Fibroblast of lung (primary cell): ENCODE measurements around the gene WDR31.

ENCODE experiments used
- CTCF ChIP-seq, 2 donors: IDR thresholded peaks in 1 of 2; conservative IDR thresholded peaks in 1 of 2; 1 replicate in 1 of 2; 2 replicates in 1 of 2; pipeline ENCODE4 v1.5.1; 2011 to 2012; ENCODE audit warnings: low read length in 2 of 2, control low read depth in 1 of 2, inconsistent platforms in 1 of 2, low read depth in 1 of 2, mild to moderate bottlenecking in 1 of 2
- EZH2 ChIP-seq: IDR thresholded peaks from 2 replicates; pipeline ENCODE4 v1.5.1; 2012; ENCODE audit warnings: low read length, control low read depth, mild to moderate bottlenecking; ENCODE audit errors: missing control alignments

DNA sequence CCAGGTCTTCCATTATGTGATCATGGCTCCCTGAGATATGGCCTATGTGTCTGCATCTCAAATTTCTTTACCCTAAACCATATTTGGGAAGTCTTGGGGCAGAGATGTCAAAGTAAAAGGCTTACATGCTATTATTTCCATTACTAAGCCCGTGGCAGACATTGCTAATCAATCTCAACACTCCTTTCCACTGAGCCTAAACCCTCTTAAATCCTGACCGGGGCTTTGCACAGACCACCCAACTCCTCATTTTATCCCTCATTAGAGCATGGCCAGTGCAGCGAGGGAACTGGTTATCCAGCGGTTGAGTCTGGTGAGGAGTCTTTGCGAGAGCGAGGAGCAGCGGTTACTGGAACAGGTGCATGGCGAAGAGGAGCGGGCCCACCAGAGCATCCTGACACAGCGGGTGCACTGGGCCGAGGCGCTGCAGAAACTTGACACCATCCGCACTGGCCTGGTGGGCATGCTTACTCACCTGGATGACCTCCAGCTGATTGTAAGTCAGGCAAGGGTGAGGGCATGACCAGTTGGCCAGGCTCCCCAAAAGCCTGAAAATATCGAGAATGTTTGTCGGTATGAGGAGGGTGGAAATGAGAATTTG is 20.3 kb upstream of the WDR31 start:
- TF ChIP-seq CTCF (conservative IDR thresholded peaks at IDR 0.05 in 1 of 2, IDR thresholded peaks at IDR 0.05 in 1 of 2; ENCODE audit: low read depth in 1 of 2, low read length in 2 of 2) (no peak), EZH2 (no peak)
